ENCODE results near the gene TMEM161B.

DNA sequence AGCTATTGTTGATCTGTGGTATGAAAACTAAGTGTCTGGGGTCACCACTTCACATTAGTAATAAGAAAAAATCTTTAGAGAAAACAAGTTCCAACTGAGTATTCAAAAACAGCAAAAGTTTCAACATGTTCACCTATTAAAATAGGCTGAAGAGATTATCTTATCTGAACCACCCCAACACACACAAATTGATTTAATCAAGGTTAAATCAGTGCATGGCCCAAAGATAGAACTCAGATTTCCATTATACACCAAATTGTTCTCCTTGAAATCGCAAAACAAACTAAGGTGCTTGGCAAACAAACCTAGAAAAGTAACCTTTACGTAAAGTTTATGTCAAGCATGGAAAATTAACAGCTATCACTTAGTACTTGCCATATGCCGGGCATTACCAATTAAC, 61.1 kb downstream of the TMEM161B start:
- TF ChIP-seq, protein P1, sequence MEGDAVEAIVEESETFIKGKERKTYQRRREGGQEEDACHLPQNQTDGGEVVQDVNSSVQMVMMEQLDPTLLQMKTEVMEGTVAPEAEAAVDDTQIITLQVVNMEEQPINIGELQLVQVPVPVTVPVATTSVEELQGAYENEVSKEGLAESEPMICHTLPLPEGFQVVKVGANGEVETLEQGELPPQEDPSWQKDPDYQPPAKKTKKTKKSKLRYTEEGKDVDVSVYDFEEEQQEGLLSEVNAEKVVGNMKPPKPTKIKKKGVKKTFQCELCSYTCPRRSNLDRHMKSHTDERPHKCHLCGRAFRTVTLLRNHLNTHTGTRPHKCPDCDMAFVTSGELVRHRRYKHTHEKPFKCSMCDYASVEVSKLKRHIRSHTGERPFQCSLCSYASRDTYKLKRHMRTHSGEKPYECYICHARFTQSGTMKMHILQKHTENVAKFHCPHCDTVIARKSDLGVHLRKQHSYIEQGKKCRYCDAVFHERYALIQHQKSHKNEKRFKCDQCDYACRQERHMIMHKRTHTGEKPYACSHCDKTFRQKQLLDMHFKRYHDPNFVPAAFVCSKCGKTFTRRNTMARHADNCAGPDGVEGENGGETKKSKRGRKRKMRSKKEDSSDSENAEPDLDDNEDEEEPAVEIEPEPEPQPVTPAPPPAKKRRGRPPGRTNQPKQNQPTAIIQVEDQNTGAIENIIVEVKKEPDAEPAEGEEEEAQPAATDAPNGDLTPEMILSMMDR (conservative IDR thresholded peaks at IDR 0.05; ENCODE audit: low read length) = no peak
- TF ChIP-seq EZH2phosphoT487 (IDR thresholded peaks at IDR 0.05; ENCODE audit: borderline replicate concordance, low read depth, low read length) = no peak

Data from OCI-LY7 (cell line).